ENCODE measurements around the gene TNKS2. TPM values are rescaled to one million over a fixed set of nuclear protein-coding genes. Genes with fewer than 3 reads are reported as not detected.
A peak's percentile ranks its signal among the peaks of the same experiment; 100 is the strongest.

The TNKS2 gene
- polyA plus RNA-seq, 1 of the 3 experiments (the other 2 are of a cell fraction) = 12.5 TPM

GRCh38 chr10:91798649-91799611 is 704 bp downstream of the TNKS2 start:
- Histone ChIP-seq H3K9me3 (no peaks in the 10 kb centered on the region), H3K4me2 (peak overlapping the region; percentile 72), H3K9me2 (no peaks in the 10 kb centered on the region), H3F3A (replicated peaks; ENCODE audit: insufficient read depth) (peaks cover 4% of the 10 kb centered on the region), H3K27ac (ENCODE audit: low read depth in 2 of 2, low read length in 1 of 2) (peak overlapping the region; percentile 82 to 86), H3K27me3 (ENCODE audit: insufficient read depth) (no peaks in the 10 kb centered on the region), H3K9ac (peak overlapping the region; percentile 84), H2AFZ (ENCODE audit: low read depth) (peak overlapping the region; percentile 98; the same call in 1 of the 2 replicates), H3K4me3 (ENCODE audit: low read depth in 2 of 2, low read length in 1 of 2) (peak overlapping the region; percentile 81 to 93), H3K4me1 (ENCODE audit: control insufficient read depth in 1 of 2, insufficient read depth in 2 of 2, low read depth in 1 of 2, low read length in 1 of 2) (peaks cover 5 to 10% of the 10 kb centered on the region in 2 experiments; a peak in 3 of 4 replicates), H4K20me1 (ENCODE audit: insufficient read depth) (peaks cover 36% of the 10 kb centered on the region), H3K79me2 (ENCODE audit: insufficient read depth) (peaks cover 55% of the 10 kb centered on the region), H3K36me3 (replicated peaks in 1 of 2; ENCODE audit: control insufficient read depth in 1 of 2, insufficient read depth in 2 of 2, low read length in 1 of 2) (peaks cover 8 to 14% of the 10 kb centered on the region in 2 experiments)
- TF ChIP-seq ELF1 (IDR thresholded peaks at IDR 0.05) = no peak
- TF ChIP-seq FOXJ3 (CRISPR knock-in tag; IDR thresholded peaks at IDR 0.05) = 0 out of 2 replicates have a peak, but pooled peaks have one; percentile 26
- no peak for TF ChIP-seq RXRA (IDR thresholded peaks at IDR 0.05; ENCODE audit: borderline replicate concordance, low read depth)
- TF ChIP-seq CHD2 (IDR thresholded peaks at IDR 0.05; ENCODE audit: low read length, partially characterized antibody) = no peak
- TF ChIP-seq EZH2phosphoT487 (IDR thresholded peaks at IDR 0.05; ENCODE audit: borderline replicate concordance, low read depth) = no peak
- peak; percentile 13; the same call in 1 of the 2 replicates for TF ChIP-seq GABPA (IDR thresholded peaks at IDR 0.05; ENCODE audit: low read depth)
- TF ChIP-seq, protein P1, sequence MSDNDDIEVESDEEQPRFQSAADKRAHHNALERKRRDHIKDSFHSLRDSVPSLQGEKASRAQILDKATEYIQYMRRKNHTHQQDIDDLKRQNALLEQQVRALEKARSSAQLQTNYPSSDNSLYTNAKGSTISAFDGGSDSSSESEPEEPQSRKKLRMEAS (IDR thresholded peaks at IDR 0.05; ENCODE audit: low read depth) = 0 out of 2 replicates have a peak, but pooled peaks have one; percentile 19
- TF ChIP-seq, protein P2, sequence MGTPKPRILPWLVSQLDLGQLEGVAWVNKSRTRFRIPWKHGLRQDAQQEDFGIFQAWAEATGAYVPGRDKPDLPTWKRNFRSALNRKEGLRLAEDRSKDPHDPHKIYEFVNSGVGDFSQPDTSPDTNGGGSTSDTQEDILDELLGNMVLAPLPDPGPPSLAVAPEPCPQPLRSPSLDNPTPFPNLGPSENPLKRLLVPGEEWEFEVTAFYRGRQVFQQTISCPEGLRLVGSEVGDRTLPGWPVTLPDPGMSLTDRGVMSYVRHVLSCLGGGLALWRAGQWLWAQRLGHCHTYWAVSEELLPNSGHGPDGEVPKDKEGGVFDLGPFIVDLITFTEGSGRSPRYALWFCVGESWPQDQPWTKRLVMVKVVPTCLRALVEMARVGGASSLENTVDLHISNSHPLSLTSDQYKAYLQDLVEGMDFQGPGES (IDR thresholded peaks at IDR 0.05; ENCODE audit: low read depth, low read length) = no peak
- TF ChIP-seq CTCF (IDR thresholded peaks at IDR 0.05) = no peak
- no peak for TF ChIP-seq GATA2 (CRISPR knock-in tag; IDR thresholded peaks at IDR 0.05)
- no peak for TF ChIP-seq USF1 (IDR thresholded peaks at IDR 0.05; ENCODE audit: borderline replicate concordance, low read depth)
- no peak for TF ChIP-seq TAF1 (IDR thresholded peaks at IDR 0.05; ENCODE audit: borderline replicate concordance, low read depth, low read length)
- peak; percentile 58; the same call in 1 of the 2 replicates for TF ChIP-seq RFX5 (IDR thresholded peaks at IDR 0.05; ENCODE audit: low read length)
- no peak for TF ChIP-seq ZBTB33 (IDR thresholded peaks at IDR 0.05; ENCODE audit: borderline replicate concordance, low read depth)
- no peak for TF ChIP-seq TEAD4 (IDR thresholded peaks at IDR 0.05; ENCODE audit: borderline replicate concordance, insufficient read depth)
- TF ChIP-seq JUND (IDR thresholded peaks at IDR 0.05) = no peak
- TF ChIP-seq EP300 (IDR thresholded peaks at IDR 0.05; ENCODE audit: borderline replicate concordance in 1 of 2, low read depth in 1 of 2, low read length in 1 of 2) = no peak
- TF ChIP-seq, protein P3, sequence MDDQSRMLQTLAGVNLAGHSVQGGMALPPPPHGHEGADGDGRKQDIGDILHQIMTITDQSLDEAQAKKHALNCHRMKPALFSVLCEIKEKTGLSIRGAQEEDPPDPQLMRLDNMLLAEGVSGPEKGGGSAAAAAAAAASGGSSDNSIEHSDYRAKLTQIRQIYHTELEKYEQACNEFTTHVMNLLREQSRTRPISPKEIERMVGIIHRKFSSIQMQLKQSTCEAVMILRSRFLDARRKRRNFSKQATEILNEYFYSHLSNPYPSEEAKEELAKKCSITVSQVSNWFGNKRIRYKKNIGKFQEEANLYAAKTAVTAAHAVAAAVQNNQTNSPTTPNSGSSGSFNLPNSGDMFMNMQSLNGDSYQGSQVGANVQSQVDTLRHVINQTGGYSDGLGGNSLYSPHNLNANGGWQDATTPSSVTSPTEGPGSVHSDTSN (IDR thresholded peaks at IDR 0.05) = no peak
- TF ChIP-seq NFIC (IDR thresholded peaks at IDR 0.05; ENCODE audit: borderline replicate concordance) = no peak
- no peak for TF ChIP-seq MXI1 (IDR thresholded peaks at IDR 0.05; ENCODE audit: low read depth, low read length)
- ChIA-PET CTCF (interaction anchor here (1.4 to 1.7 kb wide), 3 partner anchors 40 to 114 kb away, joined by 3 to 7 read pairs (median 4); partner anchors contain the start of gene FGFBP3), POLR2A (interaction anchor here (1.0 to 1.6 kb wide), 4 partner anchors 15 to 125 kb away, joined by 4 to 7 read pairs (median 6); partner anchors contain the start of gene BTAF1)
- no peak for DNase-seq
- 2% methylated on average over 17 of the region's 54 CpGs for WGBS (ENCODE audit: low lambda C conversion rate)
